Measurements from ENCODE around the gene BICC1. TPM values are rescaled to one million over a fixed set of nuclear protein-coding genes. Genes with fewer than 3 reads are reported as not detected.

The BICC1 gene
- total RNA-seq, 6 experiments from 2014 or later, result 55.6 to 67.7 (median 64.8) TPM

DNA sequence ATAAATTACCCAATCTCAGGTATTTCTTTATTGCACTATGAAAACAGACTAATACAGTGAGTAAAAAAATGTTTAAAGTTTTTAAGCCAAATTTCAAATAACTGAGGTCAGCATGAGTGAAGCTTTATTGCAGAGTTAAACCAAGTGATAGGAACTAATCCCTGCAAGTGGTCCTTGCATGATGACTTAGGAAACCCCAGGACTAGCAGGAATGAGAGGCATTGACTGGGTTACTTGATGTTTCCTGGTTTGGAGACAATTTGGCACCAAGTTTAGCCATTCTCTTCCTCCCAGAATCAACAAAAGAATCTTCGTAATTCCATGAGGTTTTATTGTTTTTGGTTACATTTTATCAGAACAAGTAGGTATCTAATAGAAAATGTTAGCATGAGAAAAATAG is 194.2 kb downstream of the BICC1 start:
- H3K9me3 Mint-ChIP-seq, result peaks cover 11% of the 10 kb centered on the region
- H3K4me3 Mint-ChIP-seq, result no peak overlapping the region
- TF ChIP-seq, protein P1, sequence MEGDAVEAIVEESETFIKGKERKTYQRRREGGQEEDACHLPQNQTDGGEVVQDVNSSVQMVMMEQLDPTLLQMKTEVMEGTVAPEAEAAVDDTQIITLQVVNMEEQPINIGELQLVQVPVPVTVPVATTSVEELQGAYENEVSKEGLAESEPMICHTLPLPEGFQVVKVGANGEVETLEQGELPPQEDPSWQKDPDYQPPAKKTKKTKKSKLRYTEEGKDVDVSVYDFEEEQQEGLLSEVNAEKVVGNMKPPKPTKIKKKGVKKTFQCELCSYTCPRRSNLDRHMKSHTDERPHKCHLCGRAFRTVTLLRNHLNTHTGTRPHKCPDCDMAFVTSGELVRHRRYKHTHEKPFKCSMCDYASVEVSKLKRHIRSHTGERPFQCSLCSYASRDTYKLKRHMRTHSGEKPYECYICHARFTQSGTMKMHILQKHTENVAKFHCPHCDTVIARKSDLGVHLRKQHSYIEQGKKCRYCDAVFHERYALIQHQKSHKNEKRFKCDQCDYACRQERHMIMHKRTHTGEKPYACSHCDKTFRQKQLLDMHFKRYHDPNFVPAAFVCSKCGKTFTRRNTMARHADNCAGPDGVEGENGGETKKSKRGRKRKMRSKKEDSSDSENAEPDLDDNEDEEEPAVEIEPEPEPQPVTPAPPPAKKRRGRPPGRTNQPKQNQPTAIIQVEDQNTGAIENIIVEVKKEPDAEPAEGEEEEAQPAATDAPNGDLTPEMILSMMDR (IDR thresholded peaks at IDR 0.05), result no peak
- H3K27me3 Mint-ChIP-seq (ENCODE audit: insufficient read depth), result peaks cover 2% of the 10 kb centered on the region; the same call in 1 of the 2 replicates
- peaks cover 22% of the 10 kb centered on the region for H3K36me3 Mint-ChIP-seq (ENCODE audit: low read depth)
- H3K27ac Mint-ChIP-seq, result no peak overlapping the region; the same call in 1 of the 2 replicates
- H3K4me1 Mint-ChIP-seq (ENCODE audit: low read depth), result peaks cover 55% of the 10 kb centered on the region
- DNase-seq, result no peak

DNA sequence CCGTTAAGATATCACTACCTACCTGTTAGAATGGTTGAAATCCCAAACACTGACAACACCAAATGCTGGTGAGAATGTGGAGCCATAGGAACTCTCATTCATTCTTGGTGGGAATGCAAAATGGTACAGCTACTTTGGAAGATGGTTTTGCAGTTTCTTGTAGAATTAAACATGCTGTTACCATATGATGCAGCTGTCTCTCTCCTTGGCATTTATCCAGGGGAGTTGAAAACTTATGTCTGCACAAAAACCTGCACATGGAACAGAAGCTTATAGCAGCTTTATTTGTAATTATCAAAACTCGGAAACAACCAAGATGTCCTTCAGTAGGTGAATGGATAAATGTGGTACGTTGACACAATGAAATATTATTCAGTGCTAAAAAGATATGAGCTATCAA is 199.5 kb downstream of the BICC1 start:
- H3K27ac Mint-ChIP-seq, result no peak overlapping the region
- H3K9me3 Mint-ChIP-seq, result peaks cover 6% of the 10 kb centered on the region; the same call in 1 of the 2 replicates
- DNase-seq, result no peak
- H3K36me3 Mint-ChIP-seq (ENCODE audit: low read depth), result peaks cover 14% of the 10 kb centered on the region
- peaks cover 32% of the 10 kb centered on the region for H3K4me1 Mint-ChIP-seq (ENCODE audit: low read depth)
- TF ChIP-seq, protein P1 (IDR thresholded peaks at IDR 0.05), result no peak
- no peak overlapping the region for H3K4me3 Mint-ChIP-seq
- H3K27me3 Mint-ChIP-seq (ENCODE audit: insufficient read depth), result peaks cover 4% of the 10 kb centered on the region

DNA sequence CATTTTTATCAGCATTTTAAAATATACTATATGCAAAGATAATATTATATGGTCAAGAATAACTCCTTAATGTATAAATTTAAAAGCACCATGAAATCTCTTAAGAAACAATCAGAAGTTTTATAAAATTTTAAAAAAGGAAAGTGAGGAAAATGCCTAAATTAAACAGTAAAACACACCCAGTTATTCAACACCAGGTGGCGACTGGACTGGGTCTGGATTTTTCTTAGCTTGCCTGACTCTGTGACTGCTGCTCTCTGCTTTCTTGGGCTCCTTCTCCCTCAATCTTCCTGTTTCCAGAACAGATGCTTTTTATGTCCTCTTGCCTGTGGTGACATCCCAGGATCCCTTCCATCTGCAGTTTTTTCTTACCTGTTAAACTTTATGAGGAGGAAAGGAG is 200.3 kb downstream of the BICC1 start:
- H3K27ac Mint-ChIP-seq, result no peak overlapping the region
- peaks cover 38% of the 10 kb centered on the region for H3K4me1 Mint-ChIP-seq (ENCODE audit: low read depth)
- H3K36me3 Mint-ChIP-seq (ENCODE audit: low read depth), result peaks cover 15% of the 10 kb centered on the region

DNA sequence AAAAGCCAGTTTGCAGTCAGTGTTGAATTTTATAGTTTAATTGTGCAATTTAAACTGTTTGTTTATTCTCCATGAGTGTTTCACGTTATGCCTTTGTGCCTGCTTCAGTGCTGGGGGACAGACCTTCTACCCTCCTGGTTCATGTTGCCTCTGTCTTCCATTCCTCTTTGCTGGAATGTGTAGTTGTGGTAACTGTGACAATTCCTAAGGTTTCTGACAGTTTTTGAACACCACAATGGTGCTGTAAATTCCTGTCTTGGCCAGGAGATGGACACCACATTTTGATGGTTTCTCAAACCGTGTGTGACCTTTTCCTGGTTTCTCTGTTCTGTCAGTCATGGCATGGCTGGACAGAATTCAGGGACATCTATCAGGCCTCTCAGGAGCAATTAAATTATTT is 201.7 kb downstream of the BICC1 start:
- peaks cover 17% of the 10 kb centered on the region for H3K36me3 Mint-ChIP-seq (ENCODE audit: low read depth)
- H3K4me3 Mint-ChIP-seq, result no peak overlapping the region
- H3K27me3 Mint-ChIP-seq (ENCODE audit: insufficient read depth), result peaks cover 4% of the 10 kb centered on the region
- H3K9me3 Mint-ChIP-seq, result peaks cover 6% of the 10 kb centered on the region; the same call in 1 of the 2 replicates
- peaks cover 42% of the 10 kb centered on the region for H3K4me1 Mint-ChIP-seq (ENCODE audit: low read depth)
- H3K27ac Mint-ChIP-seq, result peak overlapping the region; percentile 39; the same call in 1 of the 2 replicates
- TF ChIP-seq, protein P1 (IDR thresholded peaks at IDR 0.05), result no peak; the same call in 1 of the 2 replicates
- no peak for DNase-seq

More for the DNA sequence above, 200.3 kb downstream of the BICC1 start:
- Mint-ChIP-seq H3K4me3 (no peak overlapping the region), H3K9me3 (peaks cover 6% of the 10 kb centered on the region; the same call in 1 of the 2 replicates), H3K27me3 (ENCODE audit: insufficient read depth) (peaks cover 4% of the 10 kb centered on the region)
- TF ChIP-seq, protein P1 (IDR thresholded peaks at IDR 0.05), result peak; percentile 69
- no peak for DNase-seq

DNA sequence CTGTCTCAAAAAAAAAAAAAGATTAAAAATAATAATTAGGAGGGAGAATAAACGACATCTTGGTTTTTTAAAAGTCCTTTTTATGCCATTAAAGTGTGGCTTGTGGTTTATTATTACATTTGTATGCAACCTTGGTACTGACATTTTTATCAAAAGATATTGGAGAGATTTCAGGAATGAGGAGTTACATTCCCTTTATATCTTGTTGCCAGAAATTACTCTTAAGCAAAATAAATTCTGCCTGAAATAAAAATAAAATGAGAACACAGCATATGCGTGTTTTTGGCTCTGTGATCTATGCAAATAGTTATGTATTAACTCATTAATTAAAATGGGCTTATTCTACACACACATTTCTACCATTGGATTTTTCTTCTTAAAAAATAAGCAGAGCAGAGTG is 202.4 kb downstream of the BICC1 start:
- Mint-ChIP-seq H3K9me3 (peaks cover 6% of the 10 kb centered on the region; the same call in 1 of the 2 replicates), H3K4me3 (peak overlapping the region; percentile 35; the same call in 1 of the 2 replicates), H3K36me3 (ENCODE audit: low read depth) (peaks cover 17% of the 10 kb centered on the region), H3K27ac (peak overlapping the region; percentile 39; the same call in 1 of the 2 replicates), H3K4me1 (ENCODE audit: low read depth) (peaks cover 42% of the 10 kb centered on the region), H3K27me3 (ENCODE audit: insufficient read depth) (peaks cover 4% of the 10 kb centered on the region)
- DNase-seq, result no peak
- TF ChIP-seq, protein P1 (IDR thresholded peaks at IDR 0.05), result no peak
